GOT3 (cell line): Measurements from ENCODE around the gene SESTD1.

ENCODE experiments used
- DNase-seq: peaks from one replicate; lab custom pipeline; 2025; ENCODE audit warnings: mixed read lengths; lab: John Stamatoyannopoulos, UW

SESTD1 gene

GRCh38 chr2:179264368-179265081, at the start of gene SESTD1:
Gene SESTD1 (minus strand): TSS chr2:179264832. CDS start chr2:179191841, 72,991 bp downstream.
- peak; percentile 8 for DNase-seq

- DNase-seq: no peak
Observed at GRCh38 chr2:179313057-179313456, 48.4 kb upstream of the SESTD1 start.

- no peak for DNase-seq
Observed at GRCh38 chr2:179311101-179311500, 46.5 kb upstream of the SESTD1 start.

GRCh38 chr2:179307616-179308371, 43.2 kb upstream of the SESTD1 start:
- no peak for DNase-seq

- no peak for DNase-seq
Observed at GRCh38 chr2:179305125-179305524, 40.5 kb upstream of the SESTD1 start.

GRCh38 chr2:179304424-179304823, 39.8 kb upstream of the SESTD1 start:
- DNase-seq: no peak

- no peak for DNase-seq
Observed at GRCh38 chr2:179302764-179303571, 38.3 kb upstream of the SESTD1 start.

GRCh38 chr2:179302149-179302548, 37.5 kb upstream of the SESTD1 start:
- DNase-seq: no peak

GRCh38 chr2:179298666-179299065, 34.0 kb upstream of the SESTD1 start:
- peak; percentile 0 for DNase-seq

- DNase-seq: no peak
Observed at GRCh38 chr2:179297927-179298326, 33.3 kb upstream of the SESTD1 start.

- no peak for DNase-seq
Observed at GRCh38 chr2:179290329-179290728, 25.7 kb upstream of the SESTD1 start.

- no peak for DNase-seq
Observed at GRCh38 chr2:179285060-179285459, 20.4 kb upstream of the SESTD1 start.

- no peak for DNase-seq
Observed at GRCh38 chr2:179277429-179278196, 13.0 kb upstream of the SESTD1 start.

GRCh38 chr2:179275253-179276012, 10.8 kb upstream of the SESTD1 start:
- DNase-seq: no peak

GRCh38 chr2:179274749-179275148, 10.1 kb upstream of the SESTD1 start:
- DNase-seq: no peak

GRCh38 chr2:179273461-179273962, 8.9 kb upstream of the SESTD1 start:
- no peak for DNase-seq

GRCh38 chr2:179272406-179273192, 8.0 kb upstream of the SESTD1 start:
- DNase-seq: no peak

GRCh38 chr2:179270689-179271088, 6.1 kb upstream of the SESTD1 start:
- no peak for DNase-seq

GRCh38 chr2:179268277-179268925, 3.8 kb upstream of the SESTD1 start:
- DNase-seq: peak; percentile 6
